MM.1S (cell line): ENCODE results near the gene MBD4.
"Not testable (repeated sequence)": the region's sequence is repeated elsewhere in the genome, so short reads cannot be mapped to it uniquely, and the experiment has no call there.

Experiments used
- DNase-seq: peaks from one replicate; pipeline ENCODE4 v3.0.0-alpha.2; 2015
- H2AFZ ChIP-seq: fragments of 300-600 bp; sonication (generic); 2 replicates; pipeline ENCODE4 v1.6.0; 2016; ENCODE audit warnings: antibody characterized with exemption, low read length
- H3F3A ChIP-seq: fragments of 300-600 bp; sonication (generic); 2 replicates; pipeline ENCODE4 v1.6.1; 2016; ENCODE audit warnings: mild to moderate bottlenecking, antibody characterized with exemption, low read length, moderate library complexity, mixed read lengths; ENCODE audit not compliant: insufficient read depth
- H3K27ac ChIP-seq: fragments of 300-600 bp; sonication (generic); 2 replicates; pipeline ENCODE4 v1.5.1; 2016; ENCODE audit warnings: mild to moderate bottlenecking, low read length
- H3K27me3 ChIP-seq: fragments of 300-600 bp; sonication (generic); replicated peaks from 2 replicates; pipeline ENCODE4 v1.6.0; 2016; ENCODE audit warnings: low read length; ENCODE audit not compliant: insufficient read depth
- H3K36me3 ChIP-seq: fragments of 300-600 bp; sonication (generic); replicated peaks from 2 replicates; pipeline ENCODE4 v1.6.1; 2016; ENCODE audit warnings: mild to moderate bottlenecking, low read length, mixed read lengths; ENCODE audit not compliant: insufficient read depth
- H3K4me1 ChIP-seq: fragments of 300-600 bp; sonication (generic); 2 replicates; pipeline ENCODE4 v1.6.1; 2016; ENCODE audit warnings: low read length, mixed read lengths
- H3K4me2 ChIP-seq: fragments of 300-600 bp; sonication (generic); 2 replicates; pipeline ENCODE4 v1.6.0; 2016; ENCODE audit warnings: low read depth, low read length
- H3K4me3 ChIP-seq: fragments of 300-600 bp; sonication (generic); 2 replicates; pipeline ENCODE4 v1.5.1; 2016; ENCODE audit warnings: low read length, mixed read lengths
- H3K79me2 ChIP-seq: fragments of 300-600 bp; sonication (generic); 2 replicates; pipeline ENCODE4 v1.6.1; 2016; ENCODE audit warnings: mixed run types, low read length, mixed read lengths
- H3K9ac ChIP-seq: fragments of 300-600 bp; sonication (generic); 2 replicates; pipeline ENCODE4 v1.6.1; 2016; ENCODE audit warnings: low read length, mixed read lengths
- H3K9me2 ChIP-seq: fragments of 300-600 bp; sonication (generic); replicated peaks from 2 replicates; pipeline ENCODE4 v1.6.1; 2016; ENCODE audit warnings: mild to moderate bottlenecking, low read length, mixed read lengths; ENCODE audit not compliant: insufficient read depth
- H3K9me3 ChIP-seq: fragments of 300-600 bp; sonication (generic); replicated peaks from 2 replicates; pipeline ENCODE4 v1.6.1; 2016; ENCODE audit warnings: mild to moderate bottlenecking, low read length, mixed read lengths; ENCODE audit not compliant: insufficient read depth
- H4K20me1 ChIP-seq: fragments of 300-600 bp; sonication (generic); 2 replicates; pipeline ENCODE4 v1.6.1; 2016; ENCODE audit warnings: mild to moderate bottlenecking, low read length, moderate library complexity, mixed read lengths; ENCODE audit not compliant: insufficient read depth
- EZH2 ChIP-seq: fragments of 300-600 bp; sonication (generic); optimal IDR thresholded peaks from 2 replicates; pipeline ENCODE3; 2017; ENCODE audit warnings: low read depth, mild to moderate bottlenecking, antibody characterized with exemption, low read length, mixed read lengths
- EZH2phosphoT487 ChIP-seq: fragments of 300-600 bp; sonication (generic); IDR thresholded peaks from 2 replicates; pipeline ENCODE4 v1.6.1; 2018; ENCODE audit warnings: antibody characterized with exemption, low read length
- TF ChIP-seq, protein P1 (sequence below): fragments of 300-600 bp; sonication (generic); IDR thresholded peaks from 2 replicates; pipeline ENCODE4 v1.5.1; 2016; ENCODE audit warnings: antibody characterized with exemption, low read length, mixed read lengths

MBD4 gene

DNA sequence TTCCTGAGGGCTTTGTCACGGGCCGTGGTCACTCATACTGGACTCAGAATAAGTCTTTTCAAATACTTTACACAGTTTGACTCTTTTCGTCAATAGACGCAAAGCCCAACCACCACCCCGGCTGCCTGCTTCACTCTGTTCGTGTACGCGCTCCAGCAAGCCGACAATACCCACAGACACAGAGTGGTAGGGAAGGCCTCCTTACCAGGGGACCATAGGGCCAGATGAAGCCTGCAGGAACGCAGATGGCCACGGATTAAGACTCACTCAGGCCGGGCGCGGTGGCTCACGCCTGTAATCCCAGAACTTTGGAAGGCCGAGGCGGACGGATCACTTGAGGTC is 41.0 kb downstream of the MBD4 start:
- Histone ChIP-seq H3K4me2 (peak overlapping the region; percentile 81), H3K27me3 (no peaks in the 10 kb centered on the region), H3K27ac (no peak overlapping the region; the same call in 1 of the 2 replicates), H4K20me1 (no peaks in the 10 kb centered on the region), H3K79me2 (peaks cover 49% of the 10 kb centered on the region), H2AFZ (peak overlapping the region; percentile 55), H3K9me2 (no peaks in the 10 kb centered on the region), H3K36me3 (no peaks in the 10 kb centered on the region), H3K4me3 (peak overlapping the region; percentile 68), H3K9me3 (no peaks in the 10 kb centered on the region), H3K4me1 (peaks cover 5% of the 10 kb centered on the region; the same call in 1 of the 2 replicates), H3F3A (no peaks in the 10 kb centered on the region), H3K9ac (peak overlapping the region; percentile 80)
- no peak for TF ChIP-seq EZH2phosphoT487
- TF ChIP-seq, protein P1, sequence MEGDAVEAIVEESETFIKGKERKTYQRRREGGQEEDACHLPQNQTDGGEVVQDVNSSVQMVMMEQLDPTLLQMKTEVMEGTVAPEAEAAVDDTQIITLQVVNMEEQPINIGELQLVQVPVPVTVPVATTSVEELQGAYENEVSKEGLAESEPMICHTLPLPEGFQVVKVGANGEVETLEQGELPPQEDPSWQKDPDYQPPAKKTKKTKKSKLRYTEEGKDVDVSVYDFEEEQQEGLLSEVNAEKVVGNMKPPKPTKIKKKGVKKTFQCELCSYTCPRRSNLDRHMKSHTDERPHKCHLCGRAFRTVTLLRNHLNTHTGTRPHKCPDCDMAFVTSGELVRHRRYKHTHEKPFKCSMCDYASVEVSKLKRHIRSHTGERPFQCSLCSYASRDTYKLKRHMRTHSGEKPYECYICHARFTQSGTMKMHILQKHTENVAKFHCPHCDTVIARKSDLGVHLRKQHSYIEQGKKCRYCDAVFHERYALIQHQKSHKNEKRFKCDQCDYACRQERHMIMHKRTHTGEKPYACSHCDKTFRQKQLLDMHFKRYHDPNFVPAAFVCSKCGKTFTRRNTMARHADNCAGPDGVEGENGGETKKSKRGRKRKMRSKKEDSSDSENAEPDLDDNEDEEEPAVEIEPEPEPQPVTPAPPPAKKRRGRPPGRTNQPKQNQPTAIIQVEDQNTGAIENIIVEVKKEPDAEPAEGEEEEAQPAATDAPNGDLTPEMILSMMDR = no peak
- TF ChIP-seq EZH2 = no peak
- DNase-seq = no peak

DNA sequence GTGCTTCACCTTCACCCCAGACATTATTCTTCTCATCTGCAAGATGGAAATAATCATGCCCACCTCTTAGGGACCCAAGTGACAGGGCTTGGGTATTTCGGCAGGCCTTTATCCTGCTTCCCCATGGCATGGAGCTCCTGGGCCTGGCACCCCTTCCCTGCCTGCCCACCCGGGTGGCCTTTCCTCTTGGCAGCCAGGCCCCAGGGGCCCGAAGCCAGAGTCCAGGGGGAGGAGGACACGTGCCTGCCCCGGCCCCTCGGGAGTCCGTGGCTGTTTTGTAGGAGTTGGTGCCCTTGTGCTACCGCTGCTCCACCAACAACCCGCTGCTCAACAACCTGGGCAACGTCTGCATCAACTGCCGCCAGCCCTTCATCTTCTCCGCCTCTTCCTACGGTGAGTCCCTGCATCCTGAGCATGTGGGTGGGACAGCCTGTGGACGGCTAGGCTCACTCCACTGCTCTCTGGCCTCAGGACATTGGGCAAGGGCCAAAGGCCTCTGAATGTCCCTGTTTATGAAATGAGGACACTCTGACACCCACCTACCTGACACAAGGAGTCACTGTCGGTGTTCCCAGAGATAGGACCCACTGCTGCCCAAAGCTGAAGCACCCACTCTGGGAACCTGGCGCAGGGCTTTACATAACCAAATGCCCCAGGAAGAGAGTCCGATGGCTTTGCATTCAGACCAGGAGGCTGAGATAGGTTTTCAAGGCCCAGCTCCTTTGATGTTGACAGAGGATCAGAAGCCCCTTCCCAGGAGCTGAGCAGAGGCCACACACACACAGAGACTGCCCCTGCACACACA is 45.8 kb downstream of the MBD4 start:
- not testable (repeated sequence) for H3K4me3 ChIP-seq, H3K9me2 ChIP-seq, H3K27ac ChIP-seq, H3K9ac ChIP-seq, H2AFZ ChIP-seq, H4K20me1 ChIP-seq, H3K27me3 ChIP-seq, H3K4me2 ChIP-seq, DNase-seq, H3K9me3 ChIP-seq, H3F3A ChIP-seq, H3K36me3 ChIP-seq, H3K4me1 ChIP-seq
- peaks cover 46% of the 10 kb centered on the region for H3K79me2 ChIP-seq

DNA sequence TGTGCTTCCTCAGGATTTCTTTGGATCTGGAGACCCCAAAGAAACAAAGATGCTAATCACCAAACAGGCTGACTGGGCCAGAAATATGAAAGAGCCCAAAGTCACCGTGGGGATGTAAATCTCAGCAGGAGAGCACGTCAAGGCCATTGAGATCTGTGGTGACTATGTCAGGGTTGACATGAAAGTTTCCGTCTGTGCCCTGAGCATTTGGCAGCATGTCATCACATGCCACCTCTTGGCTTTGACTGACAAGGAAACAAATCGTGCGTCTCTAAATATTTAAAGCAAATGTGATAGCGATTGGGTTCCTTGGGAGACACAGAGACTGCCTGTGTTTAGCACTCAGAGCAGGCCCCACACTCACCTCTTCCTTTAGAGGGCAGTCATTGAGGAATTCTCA is 46.5 kb downstream of the MBD4 start:
- no peak overlapping the region for H3K9ac ChIP-seq
- H3K4me2 ChIP-seq = no peak overlapping the region
- H2AFZ ChIP-seq = no peak overlapping the region
- no peaks in the 10 kb centered on the region for H3F3A ChIP-seq
- H3K79me2 ChIP-seq = peaks cover 39% of the 10 kb centered on the region
- H3K4me3 ChIP-seq = no peak overlapping the region
- H3K27me3 ChIP-seq = no peaks in the 10 kb centered on the region
- H3K9me2 ChIP-seq = no peaks in the 10 kb centered on the region
- H3K36me3 ChIP-seq = no peaks in the 10 kb centered on the region
- TF ChIP-seq, protein P1 = no peak
- TF ChIP-seq EZH2 (no peak), EZH2phosphoT487 (no peak)
- no peak overlapping the region for H3K27ac ChIP-seq
- no peaks in the 10 kb centered on the region for H3K9me3 ChIP-seq
- H3K4me1 ChIP-seq = peaks cover 4% of the 10 kb centered on the region; the same call in 1 of the 2 replicates
- DNase-seq = no peak
- no peaks in the 10 kb centered on the region for H4K20me1 ChIP-seq

DNA sequence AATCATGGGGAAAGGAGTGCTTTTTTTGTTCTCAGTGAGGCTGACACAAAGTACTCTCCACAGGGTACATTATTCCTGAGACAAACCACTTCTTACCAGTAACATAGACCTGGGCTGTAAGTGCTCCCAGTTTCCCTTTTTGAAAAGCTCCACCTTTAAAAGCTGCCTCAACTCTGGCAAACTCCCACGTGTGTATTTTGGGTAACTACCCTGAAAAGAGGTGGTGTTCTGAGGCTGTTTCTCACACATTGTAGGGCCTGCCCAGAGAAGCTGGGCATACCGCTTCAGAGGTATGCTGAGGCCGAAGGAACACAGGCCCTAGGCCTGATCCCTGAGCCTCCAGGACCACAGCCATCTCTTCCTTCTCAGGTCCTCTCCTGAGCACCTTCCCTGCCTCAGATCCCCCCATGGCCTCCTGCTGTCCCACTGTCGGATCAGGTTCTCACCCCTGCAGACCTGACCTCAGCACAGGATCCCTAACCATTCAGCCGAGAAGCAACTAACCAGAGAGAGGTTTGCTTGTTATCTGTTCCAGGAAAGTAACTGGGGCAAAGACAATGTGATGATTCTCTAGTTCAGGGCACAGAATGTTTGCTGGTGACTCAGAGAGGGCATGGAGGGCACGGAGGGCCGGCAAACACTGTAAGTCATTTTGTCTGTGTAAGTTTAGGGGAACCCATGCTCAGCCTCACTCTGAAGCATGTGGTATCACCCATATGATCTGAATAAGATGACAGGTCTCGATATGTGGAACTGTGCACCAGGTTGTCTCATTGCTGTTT is 47.5 kb downstream of the MBD4 start:
- H3K36me3 ChIP-seq, H3K9ac ChIP-seq, H3K27me3 ChIP-seq, H3K9me3 ChIP-seq, H3K4me3 ChIP-seq, H3K9me2 ChIP-seq, H3K27ac ChIP-seq, H3K4me1 ChIP-seq, H3F3A ChIP-seq, H3K4me2 ChIP-seq, H4K20me1 ChIP-seq, DNase-seq, H2AFZ ChIP-seq: not testable (repeated sequence)
- H3K79me2 ChIP-seq = peaks cover 29% of the 10 kb centered on the region

DNA sequence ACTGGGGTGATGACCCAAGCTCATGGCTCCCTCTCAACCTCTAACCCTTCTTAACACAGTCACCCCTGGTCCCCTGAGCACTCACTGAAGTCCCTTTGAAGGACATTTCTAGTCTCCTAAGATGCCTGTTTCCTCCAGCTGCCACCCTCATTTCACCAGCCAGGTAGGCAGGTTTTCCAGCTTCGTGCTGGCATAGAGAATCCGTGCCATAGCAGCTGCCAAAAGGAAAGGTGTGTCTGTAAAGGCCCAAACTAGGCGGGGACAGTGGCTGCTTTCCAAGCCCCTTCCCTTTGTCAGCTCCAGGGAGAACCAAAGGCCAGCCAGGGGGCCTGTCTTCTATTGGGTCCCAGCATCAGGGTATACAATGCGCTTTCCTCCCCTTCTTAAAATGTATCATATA is 48.2 kb downstream of the MBD4 start:
- H3K4me2 ChIP-seq, H4K20me1 ChIP-seq, H3K9me3 ChIP-seq, DNase-seq, H3K4me3 ChIP-seq, H2AFZ ChIP-seq, H3K4me1 ChIP-seq, H3K27me3 ChIP-seq, H3K27ac ChIP-seq, H3K9ac ChIP-seq, H3K9me2 ChIP-seq, H3F3A ChIP-seq, H3K36me3 ChIP-seq: not testable (repeated sequence)
- H3K79me2 ChIP-seq = peaks cover 22% of the 10 kb centered on the region
